HCT116 (cell line): ENCODE results near the gene PTGES2. TPM values are rescaled to one million over a fixed set of nuclear protein-coding genes. Genes with fewer than 3 reads are reported as not detected.

Experiments used
- ATAC-seq: fragments of 200-7000 bp; cut with Tn5 transposase; 2 replicates; pipeline ENCODE4 v1.9.1; 2020; ENCODE audit warnings: mild to moderate bottlenecking, moderate library complexity
- BruUV-seq: library from RNA; stranded (reverse); fragments of 400-500 nt; replicated peaks from 2 replicates; lab custom pipeline; 2021; lab: Mats Ljungman, UMichigan
- CTCF ChIA-PET: fragments of 300-600 bp; sonication (Branson Sonifier 250); formaldehyde crosslinking; loops from one replicate; lab custom pipeline; 2021; ENCODE audit warnings: antibody characterized with exemption; lab: Charles Lee
- POLR2A ChIA-PET: fragments of 300-600, 350-600 bp; sonication (Branson Sonifier 250); formaldehyde crosslinking; loops from one replicate; lab custom pipeline; 2021; ENCODE audit warnings: antibody characterized with exemption; lab: Charles Lee
- RAD21 ChIA-PET, 2 experiments: fragments of 300-600 bp; sonication (Branson Sonifier 250); formaldehyde crosslinking; loops; one replicate each; lab custom pipeline; 2023; ENCODE audit warnings: low total read pairs in 2 of 2; ENCODE audit not compliant: uncharacterized antibody in 2 of 2, unreplicated experiment in 2 of 2, low non-redundant PET in 1 of 2; lab: Charles Lee
- DNase-seq: peaks from one replicate; pipeline ENCODE4 v3.0.0-alpha.2; 2010; ENCODE audit warnings: low read depth, low spot score
- H2AFZ ChIP-seq: fragments of 200-600 bp; shearing (Covaris generic), sonication (generic); 2 replicates; pipeline ENCODE4 v1.6.1; 2017; ENCODE audit warnings: low read depth, mixed run types, mixed read lengths, antibody characterized with exemption, low read length; ENCODE audit not compliant: poor library complexity, severe bottlenecking
- H3K27ac ChIP-seq: 2 replicates; pipeline ENCODE4 v1.5.1; 2012; ENCODE audit warnings: low read depth, low read length
- H3K27me3 ChIP-seq: fragments of 200-600 bp; sonication (generic); 2 replicates; pipeline ENCODE4 v1.6.1; 2016; ENCODE audit warnings: mixed run types, low read length, mixed read lengths; ENCODE audit not compliant: insufficient read depth
- H3K36me3 ChIP-seq, 2 experiments: fragments of 200-500 bp in 1 of 2; fragments of 200-600 bp in 1 of 2; sonication (Bioruptor generic) in 1 of 2; sonication (generic) in 1 of 2; 2 replicates each; pipeline versions ENCODE4 v1.5.1 to v1.6.1; 2014 to 2016; ENCODE audit warnings: low read length in 2 of 2, inconsistent platforms in 1 of 2, mixed read lengths in 1 of 2, mixed run types in 1 of 2; ENCODE audit not compliant: insufficient read depth in 2 of 2, control insufficient read depth in 1 of 2
- H3K4me1 ChIP-seq, 2 experiments: fragments of 200-600 bp in 1 of 2; sonication (generic) in 1 of 2; 2 replicates each; pipeline versions ENCODE4 v1.5.1 to v1.6.1; 2012 to 2017; ENCODE audit warnings: low read length in 2 of 2, inconsistent platforms in 1 of 2, mild to moderate bottlenecking in 1 of 2, mixed read lengths in 1 of 2, mixed run types in 1 of 2, moderate library complexity in 1 of 2; ENCODE audit not compliant: insufficient read depth in 2 of 2, control insufficient read depth in 1 of 2
- H3K4me2 ChIP-seq: fragments of 200-600 bp; sonication (generic); 2 replicates; pipeline ENCODE4 v1.6.1; 2017; ENCODE audit warnings: mixed run types, low read length, mixed read lengths
- H3K4me3 ChIP-seq, 2 experiments: fragments of 200-600 bp in 1 of 2; sonication (generic) in 1 of 2; replicated peaks in 1 of 2; 2 replicates each; pipeline ENCODE4 v1.5.1; 2011 to 2016; ENCODE audit warnings: low read length in 2 of 2, control low read depth in 1 of 2, low read depth in 1 of 2, mild to moderate bottlenecking in 1 of 2, mixed read lengths in 1 of 2, mixed run types in 1 of 2
- H3K79me2 ChIP-seq: fragments of 200-600 bp; sonication (generic); 2 replicates; pipeline ENCODE4 v1.6.1; 2017; ENCODE audit warnings: mild to moderate bottlenecking, mixed run types, low read length, moderate library complexity, mixed read lengths; ENCODE audit not compliant: insufficient read depth
- H3K9ac ChIP-seq: fragments of 200-600 bp; sonication (generic); 2 replicates; pipeline ENCODE4 v1.6.1; 2016; ENCODE audit warnings: low read length, mixed read lengths
- H3K9me2 ChIP-seq: fragments of 200-600 bp; sonication (generic), shearing (Covaris generic); 2 replicates; pipeline ENCODE4 v1.6.1; 2017; ENCODE audit warnings: mixed run types, mild to moderate bottlenecking, moderate library complexity; ENCODE audit not compliant: insufficient read depth
- H3K9me3 ChIP-seq, 2 experiments: fragments of 200-500 bp in 1 of 2; fragments of 200-600 bp in 1 of 2; sonication (Bioruptor generic) in 1 of 2; sonication (generic) in 1 of 2; 2 replicates each; pipeline ENCODE4 v1.6.1; 2014 to 2017; ENCODE audit warnings: low read length in 2 of 2, mixed read lengths in 2 of 2, inconsistent platforms in 1 of 2, low read depth in 1 of 2, mild to moderate bottlenecking in 1 of 2, mixed run types in 1 of 2, moderate library complexity in 1 of 2; ENCODE audit not compliant: control insufficient read depth in 1 of 2, insufficient read depth in 1 of 2
- H4K20me1 ChIP-seq: fragments of 200-600 bp; sonication (generic), shearing (Covaris generic); 2 replicates; pipeline ENCODE4 v1.6.1; 2017; ENCODE audit warnings: mixed run types, mild to moderate bottlenecking, moderate library complexity; ENCODE audit not compliant: insufficient read depth
- CTCF ChIP-seq, 3 experiments: fragments of 200-600 bp in 1 of 3; sonication (generic) in 1 of 3; IDR thresholded peaks in 2 of 3; conservative IDR thresholded peaks in 1 of 3; 2 replicates each; pipeline ENCODE4 v1.5.1; 2012 to 2017; ENCODE audit warnings: low read depth in 2 of 3, low read length in 2 of 3, antibody characterized with exemption in 1 of 3, borderline replicate concordance in 1 of 3, control low read depth in 1 of 3, mild to moderate bottlenecking in 1 of 3, mixed read lengths in 1 of 3, mixed run types in 1 of 3, moderate library complexity in 1 of 3; ENCODE audit not compliant: insufficient read depth in 1 of 3
- ELF1 ChIP-seq: IDR thresholded peaks from 2 replicates; pipeline ENCODE4 v1.6.1; 2012; ENCODE audit warnings: low read depth, borderline replicate concordance
- EZH2 ChIP-seq: fragments of 200-600 bp; sonication (generic); IDR thresholded peaks from 2 replicates; pipeline ENCODE4 v1.6.1; 2017; ENCODE audit warnings: antibody characterized with exemption, mixed run types
- EZH2phosphoT487 ChIP-seq: fragments of 200-600 bp; IDR thresholded peaks from 2 replicates; pipeline ENCODE4 v1.6.1; 2018; ENCODE audit warnings: antibody characterized with exemption, borderline replicate concordance
- JUND ChIP-seq: IDR thresholded peaks from 2 replicates; pipeline ENCODE4 v1.6.1; 2012
- POLR2A ChIP-seq: IDR thresholded peaks from 2 replicates; pipeline ENCODE4 v1.7.0; 2011; ENCODE audit warnings: borderline replicate concordance; ENCODE audit not compliant: insufficient read depth, insufficient read length; ENCODE audit errors: extremely low read depth
- REST ChIP-seq: IDR thresholded peaks from 2 replicates; pipeline ENCODE4 v1.6.1; 2012; ENCODE audit warnings: low read depth
- SIN3A ChIP-seq: IDR thresholded peaks from 2 replicates; pipeline ENCODE4 v1.6.1; 2012; ENCODE audit warnings: low read depth
- SP1 ChIP-seq: IDR thresholded peaks from 2 replicates; pipeline ENCODE4 v1.6.1; 2012; ENCODE audit warnings: low read depth
- TCF7L2 ChIP-seq: IDR thresholded peaks from 2 replicates; pipeline ENCODE4 v1.7.0; 2011; ENCODE audit warnings: borderline replicate concordance, inconsistent platforms; ENCODE audit not compliant: insufficient read depth, insufficient read length; ENCODE audit errors: extremely low read depth
- YY1 ChIP-seq: IDR thresholded peaks from 2 replicates; pipeline ENCODE4 v1.6.1; 2011; ENCODE audit warnings: low read length, low read depth, moderate library complexity, mild to moderate bottlenecking; ENCODE audit not compliant: insufficient replicate concordance; ENCODE audit errors: extremely low read depth
- ZBTB33 ChIP-seq: IDR thresholded peaks from 2 replicates; pipeline ENCODE4 v1.6.1; 2011; ENCODE audit warnings: mild to moderate bottlenecking, low read length, moderate library complexity; ENCODE audit not compliant: insufficient replicate concordance; ENCODE audit errors: extremely low read depth
- ZFX ChIP-seq: fragments of 450-650 bp; IDR thresholded peaks from 2 replicates; pipeline ENCODE4 v1.6.1; 2017
- intact Hi-C: fragments of 100-400 bp; cut with micrococcal nuclease; formaldehyde crosslinking; loops from 2 replicates; pipeline ENCODE4 v1.10.0; 2022
- total RNA-seq: library from RNA; stranded (reverse); gene quantifications from one replicate; pipeline ENCODE4 v1.2.1, GENCODE V29; 2021; ENCODE audit not compliant: unreplicated experiment
- TF ChIP-seq, protein P1 (sequence below): IDR thresholded peaks from 2 replicates; pipeline ENCODE4 v1.6.1; 2012
- TF ChIP-seq, protein P2 (sequence below): IDR thresholded peaks from 2 replicates; pipeline ENCODE4 v1.6.1; 2012

Gene PTGES2
- total RNA-seq, 1 experiment from 2014 or later = 148 TPM

DNA sequence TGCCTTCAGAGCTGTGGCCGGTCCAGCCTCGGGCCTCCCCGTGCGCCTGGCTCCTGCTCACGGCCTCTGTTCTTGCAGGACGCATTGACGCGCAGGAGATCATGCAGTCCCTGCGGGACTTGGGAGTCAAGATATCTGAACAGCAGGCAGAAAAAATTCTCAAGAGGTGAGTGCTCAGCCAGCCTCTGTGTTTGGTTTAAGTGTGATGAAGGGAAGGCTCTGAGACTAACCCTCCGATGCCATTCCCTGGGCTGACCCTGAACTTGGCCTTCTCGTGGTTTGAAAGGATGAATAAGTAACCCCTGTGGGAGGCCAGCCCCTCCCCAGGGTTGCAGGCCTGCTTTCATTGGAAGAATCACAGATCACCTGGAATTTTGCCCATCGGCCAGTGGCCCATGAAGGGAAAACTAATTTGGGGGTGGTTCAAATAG is 26.3 kb downstream of the PTGES2 start:
- Histone ChIP-seq H3K9me3 (no peaks in the 10 kb centered on the region), H3K9ac (no peak overlapping the region), H3K4me3 (no peak overlapping the region), H3K27me3 (no peaks in the 10 kb centered on the region), H3K27ac (no peak overlapping the region)
- intact Hi-C loops = no loop called here
- ATAC-seq = no peak
- no TSS peak for BruUV-seq
- RAD21 ChIA-PET = no interaction called here
- POLR2A ChIA-PET = no interaction called here
- TF ChIP-seq, protein P1, sequence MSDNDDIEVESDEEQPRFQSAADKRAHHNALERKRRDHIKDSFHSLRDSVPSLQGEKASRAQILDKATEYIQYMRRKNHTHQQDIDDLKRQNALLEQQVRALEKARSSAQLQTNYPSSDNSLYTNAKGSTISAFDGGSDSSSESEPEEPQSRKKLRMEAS = no peak
- TF ChIP-seq POLR2A = no peak
- no peak for TF ChIP-seq ELF1
- no peak for TF ChIP-seq REST
- no peak for TF ChIP-seq SIN3A
- TF ChIP-seq EZH2 = no peak
- no peak for TF ChIP-seq CTCF (IDR thresholded peaks at IDR 0.05 in 2 of 3, conservative IDR thresholded peaks at IDR 0.05 in 1 of 3; ENCODE audit: borderline replicate concordance in 1 of 3, insufficient read depth in 1 of 3, low read depth in 2 of 3, low read length in 2 of 3)
- TF ChIP-seq JUND = no peak
- no peak for TF ChIP-seq SP1
- TF ChIP-seq, protein P2, sequence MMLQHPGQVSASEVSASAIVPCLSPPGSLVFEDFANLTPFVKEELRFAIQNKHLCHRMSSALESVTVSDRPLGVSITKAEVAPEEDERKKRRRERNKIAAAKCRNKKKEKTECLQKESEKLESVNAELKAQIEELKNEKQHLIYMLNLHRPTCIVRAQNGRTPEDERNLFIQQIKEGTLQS = no peak
- no peak for TF ChIP-seq EZH2phosphoT487
- no peak for TF ChIP-seq ZBTB33
- TF ChIP-seq YY1 = no peak
- no peak for TF ChIP-seq ZFX
- TF ChIP-seq TCF7L2 = no peak
- TF ChIP-seq, all 23 proteins: peak for 0
- DNase-seq = no peak
- no peaks in the 10 kb centered on the region; the same call in 1 of the 2 replicates for H4K20me1 ChIP-seq
- H3K4me1 ChIP-seq = peaks cover 17 to 35% of the 10 kb centered on the region in 2 experiments
- CTCF ChIA-PET = no interaction called here
- no peak overlapping the region for H2AFZ ChIP-seq
- peaks cover 11 to 25% of the 10 kb centered on the region in 2 experiments for H3K36me3 ChIP-seq
- H3K4me2 ChIP-seq = no peak overlapping the region
- peaks cover 51% of the 10 kb centered on the region for H3K79me2 ChIP-seq
- H3K9me2 ChIP-seq = no peaks in the 10 kb centered on the region
